ENCODE measurements around the gene PGLYRP4.

GRCh38 chr1:153354515-153355193 lies 6.0 kb upstream of the PGLYRP4 start:
- TF ChIP-seq CTCF (IDR thresholded peaks at IDR 0.05 in 4 of 5, conservative IDR thresholded peaks at IDR 0.05 in 1 of 5), result no peak
- TF ChIP-seq POLR2A (IDR thresholded peaks at IDR 0.05), result no peak

Measured in gastrocnemius medialis (tissue), 4 donors.